Calu3 (cell line): ENCODE data around the gene PPP1R9A. TPM values are rescaled to one million over a fixed set of nuclear protein-coding genes. Genes with fewer than 3 reads are reported as not detected.

Experiments used
- BruUV-seq: library from RNA; stranded (reverse); fragments of 400-500 nt; replicated peaks from 2 replicates; lab custom pipeline; 2021; lab: Mats Ljungman, UMichigan
- CTCF ChIA-PET: fragments of 300-600 bp; sonication (Branson Sonifier 250); formaldehyde crosslinking; loops from one replicate; lab custom pipeline; 2022; ENCODE audit warnings: antibody characterized with exemption; lab: Charles Lee
- DNase-seq: peaks from one replicate; pipeline ENCODE4 v3.0.0; 2022
- H3K27ac Mint-ChIP-seq: one replicate; pipeline ENCODE4 v1.8.0; 2022; ENCODE audit warnings: mixed read lengths; ENCODE audit not compliant: unreplicated experiment
- H3K27me3 Mint-ChIP-seq: one replicate; pipeline ENCODE4 v1.8.0; 2022; ENCODE audit warnings: mixed read lengths; ENCODE audit not compliant: unreplicated experiment
- H3K36me3 Mint-ChIP-seq: one replicate; pipeline ENCODE4 v1.8.0; 2022; ENCODE audit warnings: mild to moderate bottlenecking, moderate library complexity, mixed read lengths; ENCODE audit not compliant: insufficient read depth, unreplicated experiment
- H3K4me1 Mint-ChIP-seq: one replicate; pipeline ENCODE4 v1.8.0; 2022; ENCODE audit warnings: mild to moderate bottlenecking, low read depth, mixed read lengths; ENCODE audit not compliant: unreplicated experiment
- H3K4me3 Mint-ChIP-seq: one replicate; pipeline ENCODE4 v1.8.0; 2022; ENCODE audit warnings: mild to moderate bottlenecking, low read depth, moderate library complexity, mixed read lengths; ENCODE audit not compliant: unreplicated experiment
- H3K9me3 Mint-ChIP-seq: one replicate; pipeline ENCODE4 v1.8.0; 2022; ENCODE audit warnings: low read depth, mixed read lengths; ENCODE audit not compliant: unreplicated experiment
- CTCF ChIP-seq: fragments of 200-600 bp; IDR thresholded peaks from one replicate; pipeline ENCODE4 v1.8.0; 2022; ENCODE audit warnings: antibody characterized with exemption; ENCODE audit not compliant: unreplicated experiment
- intact Hi-C: fragments of 100-400 bp; cut with micrococcal nuclease; formaldehyde crosslinking; loops from one replicate; pipeline ENCODE4 v1.10.0; 2022; ENCODE audit not compliant: unreplicated experiment
- total RNA-seq: library from RNA; stranded (reverse); gene quantifications from 2 replicates; pipeline ENCODE4 v1.2.3, GENCODE V29; 2022

PPP1R9A gene
- total RNA-seq, 1 experiment from 2014 or later, result 19.4 TPM

- no peak for TF ChIP-seq CTCF
- H3K27me3 Mint-ChIP-seq, result no peaks in the 10 kb centered on the region
- DNase-seq, result no peak
- H3K4me1 Mint-ChIP-seq, result no peaks in the 10 kb centered on the region
- BruUV-seq, result no TSS peak
- intact Hi-C loops, result no loop called here
- CTCF ChIA-PET, result no interaction called here
- no peaks in the 10 kb centered on the region for H3K36me3 Mint-ChIP-seq
- H3K4me3 Mint-ChIP-seq, result no peak overlapping the region
- no peak overlapping the region for H3K27ac Mint-ChIP-seq
- peaks cover 4% of the 10 kb centered on the region for H3K9me3 Mint-ChIP-seq
Observed at GRCh38 chr7:95340491-95340890, 433.1 kb downstream of the PPP1R9A start.

DNA sequence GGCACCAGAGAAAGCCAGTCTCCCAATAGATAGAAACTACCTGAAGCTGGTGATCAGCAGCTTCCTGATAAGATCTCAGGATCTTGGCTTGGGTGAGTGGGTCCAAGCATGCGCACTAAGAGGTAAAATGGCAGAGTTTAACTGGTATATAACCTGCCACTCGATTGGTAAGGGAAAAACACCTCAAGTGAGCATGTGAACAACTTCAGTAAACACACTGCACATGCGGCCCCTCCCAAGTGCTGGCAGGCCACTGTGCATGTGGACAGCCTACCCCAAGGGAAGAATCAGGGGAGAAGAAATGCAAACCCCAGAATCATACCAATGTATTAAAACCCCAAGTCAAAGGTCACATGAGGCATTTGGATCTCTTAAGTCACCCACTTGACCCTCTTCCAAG lies 434.6 kb downstream of the PPP1R9A start:
- no peak overlapping the region for H3K27ac Mint-ChIP-seq
- no peaks in the 10 kb centered on the region for H3K36me3 Mint-ChIP-seq
- no peaks in the 10 kb centered on the region for H3K27me3 Mint-ChIP-seq
- no TSS peak for BruUV-seq
- no peak overlapping the region for H3K4me3 Mint-ChIP-seq
- intact Hi-C loops, result no loop called here
- CTCF ChIA-PET, result no interaction called here
- no peak for TF ChIP-seq CTCF
- no peak for DNase-seq
- H3K4me1 Mint-ChIP-seq, result no peaks in the 10 kb centered on the region
- peaks cover 4% of the 10 kb centered on the region for H3K9me3 Mint-ChIP-seq

- CTCF ChIA-PET, result no interaction called here
- BruUV-seq, result no TSS peak
- no peak for TF ChIP-seq CTCF
- no peak overlapping the region for H3K4me3 Mint-ChIP-seq
- no peaks in the 10 kb centered on the region for H3K27me3 Mint-ChIP-seq
- H3K36me3 Mint-ChIP-seq, result no peaks in the 10 kb centered on the region
- no peaks in the 10 kb centered on the region for H3K4me1 Mint-ChIP-seq
- H3K27ac Mint-ChIP-seq, result no peak overlapping the region
- intact Hi-C loops, result no loop called here
- DNase-seq, result no peak
- peaks cover under 1% of the 10 kb centered on the region for H3K9me3 Mint-ChIP-seq
Observed at GRCh38 chr7:95342642-95343307, 435.4 kb downstream of the PPP1R9A start.
